SU-DHL-6 (cell line): ENCODE measurements around the gene SEMA3B.

Experiments
- H2AFZ ChIP-seq: fragments of 200-600 bp; sonication (generic); 2 replicates; pipeline ENCODE4 v1.6.1; 2014; ENCODE audit warnings: low read depth, mild to moderate bottlenecking, moderate library complexity, mixed read lengths, antibody characterized with exemption, low read length; ENCODE audit not compliant: severe bottlenecking
- H3F3A ChIP-seq: fragments of 200-600 bp; shearing (Covaris generic); 2 replicates; pipeline ENCODE4 v1.6.0; 2016; ENCODE audit warnings: antibody characterized with exemption, mild to moderate bottlenecking; ENCODE audit not compliant: insufficient read depth
- H3K27ac ChIP-seq: fragments of 200-600 bp; sonication (generic); 2 replicates; pipeline ENCODE4 v1.5.1; 2016; ENCODE audit warnings: low read depth, mild to moderate bottlenecking, low read length, moderate library complexity, mixed read lengths
- H3K27me3 ChIP-seq: fragments of 200-600 bp; sonication (generic), shearing (Covaris generic); 2 replicates; pipeline ENCODE4 v1.6.0; 2014; ENCODE audit warnings: mild to moderate bottlenecking, low read length
- H3K36me3 ChIP-seq: fragments of 200-600 bp; sonication (generic); 2 replicates; pipeline ENCODE4 v1.6.1; 2014; ENCODE audit warnings: mild to moderate bottlenecking, low read length, mixed read lengths
- H3K4me2 ChIP-seq: fragments of 300-600, 200-600 bp; shearing (Covaris generic), sonication (generic); 2 replicates; pipeline ENCODE4 v1.6.0; 2014; ENCODE audit warnings: low read length, low read depth, mild to moderate bottlenecking; ENCODE audit not compliant: poor library complexity, severe bottlenecking
- H3K4me3 ChIP-seq: fragments of 200-600 bp; sonication (generic); 2 replicates; pipeline ENCODE4 v1.5.1; 2014; ENCODE audit warnings: antibody characterized with exemption, low read length, mild to moderate bottlenecking, mixed read lengths; ENCODE audit not compliant: insufficient read depth, poor library complexity, severe bottlenecking
- H3K79me2 ChIP-seq: fragments of 200-600 bp; sonication (generic); 2 replicates; pipeline ENCODE4 v1.6.1; 2014; ENCODE audit warnings: mild to moderate bottlenecking, low read length, moderate library complexity; ENCODE audit not compliant: insufficient read depth
- H3K9ac ChIP-seq: fragments of 200-600 bp; sonication (generic); 2 replicates; pipeline ENCODE4 v1.7.0; 2014; ENCODE audit warnings: mild to moderate bottlenecking, low read length
- H3K9me2 ChIP-seq: fragments of 200-600 bp; sonication (generic); replicated peaks from 2 replicates; pipeline ENCODE4 v1.6.1; 2014; ENCODE audit warnings: low read length; ENCODE audit not compliant: insufficient read depth
- H3K9me3 ChIP-seq: fragments of 200-600 bp; sonication (generic); 2 replicates; pipeline ENCODE4 v1.6.1; 2014; ENCODE audit warnings: low read length, mixed read lengths; ENCODE audit not compliant: insufficient read depth
- H4K20me1 ChIP-seq: fragments of 200-600 bp; sonication (generic); 2 replicates; pipeline ENCODE4 v1.6.1; 2014; ENCODE audit warnings: low read depth, mild to moderate bottlenecking, antibody characterized with exemption, low read length, moderate library complexity, mixed read lengths
- CTCF ChIP-seq: fragments of 200-600 bp; sonication (generic); IDR thresholded peaks from one replicate; pipeline ENCODE4 v1.5.1; 2017; ENCODE audit warnings: antibody characterized with exemption, mild to moderate bottlenecking, low read length, moderate library complexity; ENCODE audit not compliant: insufficient read depth, poor library complexity, severe bottlenecking
- EZH2phosphoT487 ChIP-seq: fragments of 200-600 bp; sonication (generic), shearing (Covaris generic); conservative IDR thresholded peaks from 2 replicates; pipeline ENCODE4 v1.6.1; 2018; ENCODE audit warnings: mild to moderate bottlenecking, antibody characterized with exemption, low read length, moderate library complexity, mixed read lengths

Gene SEMA3B

DNA sequence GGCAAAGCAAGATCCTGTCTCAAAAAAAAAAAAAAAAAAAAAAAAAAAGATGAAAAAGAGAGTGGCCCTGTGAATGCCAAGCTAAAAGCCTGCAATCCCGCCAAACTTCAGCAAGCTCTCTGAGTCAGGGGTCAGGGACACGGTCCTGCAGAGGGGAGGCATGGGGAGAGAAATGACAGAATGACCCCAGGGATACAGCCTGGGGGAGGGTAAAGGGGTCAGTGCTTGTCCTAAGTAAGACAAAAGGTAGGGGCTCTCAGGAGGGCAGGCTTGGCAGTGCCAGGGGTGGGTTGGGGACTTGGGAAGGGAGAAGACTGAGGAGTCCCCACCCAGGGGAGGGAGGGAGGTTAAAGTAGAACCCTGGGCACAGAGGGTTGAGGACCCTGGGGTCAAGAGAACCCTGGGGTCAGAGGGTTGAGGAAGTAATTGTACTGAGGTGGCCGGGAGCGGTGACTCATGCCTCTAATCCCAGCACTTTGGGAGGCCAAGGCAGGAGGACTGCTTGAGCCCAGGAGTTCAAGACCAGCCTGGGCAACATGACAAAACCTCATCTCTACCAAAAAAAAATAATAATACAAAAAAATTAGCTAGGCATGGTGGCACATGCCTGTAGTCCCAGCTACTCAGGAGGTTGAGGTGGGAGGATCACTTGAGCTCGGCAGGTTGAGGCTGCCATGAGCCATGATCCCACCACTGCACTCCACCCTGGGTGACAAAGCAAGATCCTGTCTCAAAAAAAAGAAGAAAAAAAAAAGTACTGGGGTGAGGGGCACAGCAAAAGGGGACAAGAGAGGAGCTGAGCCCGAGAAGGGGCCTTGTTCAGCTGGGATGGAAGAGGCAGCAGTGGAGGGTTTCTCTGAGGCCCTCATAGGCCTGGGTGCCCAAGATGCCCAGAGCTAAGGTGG is 5.2 kb upstream of the SEMA3B start:
- Histone ChIP-seq H3K27ac (no peak overlapping the region), H3K27me3 (no peaks in the 10 kb centered on the region), H3K4me3 (no peak overlapping the region), H3K9me3 (no peaks in the 10 kb centered on the region), H4K20me1 (no peaks in the 10 kb centered on the region), H3K9ac (no peak overlapping the region), H3F3A (no peaks in the 10 kb centered on the region), H3K4me2 (no peak overlapping the region), H3K79me2 (no peaks in the 10 kb centered on the region), H2AFZ (no peak overlapping the region), H3K36me3 (no peaks in the 10 kb centered on the region), H3K9me2 (no peaks in the 10 kb centered on the region)
- no peak for TF ChIP-seq CTCF
- TF ChIP-seq EZH2phosphoT487, result no peak

DNA sequence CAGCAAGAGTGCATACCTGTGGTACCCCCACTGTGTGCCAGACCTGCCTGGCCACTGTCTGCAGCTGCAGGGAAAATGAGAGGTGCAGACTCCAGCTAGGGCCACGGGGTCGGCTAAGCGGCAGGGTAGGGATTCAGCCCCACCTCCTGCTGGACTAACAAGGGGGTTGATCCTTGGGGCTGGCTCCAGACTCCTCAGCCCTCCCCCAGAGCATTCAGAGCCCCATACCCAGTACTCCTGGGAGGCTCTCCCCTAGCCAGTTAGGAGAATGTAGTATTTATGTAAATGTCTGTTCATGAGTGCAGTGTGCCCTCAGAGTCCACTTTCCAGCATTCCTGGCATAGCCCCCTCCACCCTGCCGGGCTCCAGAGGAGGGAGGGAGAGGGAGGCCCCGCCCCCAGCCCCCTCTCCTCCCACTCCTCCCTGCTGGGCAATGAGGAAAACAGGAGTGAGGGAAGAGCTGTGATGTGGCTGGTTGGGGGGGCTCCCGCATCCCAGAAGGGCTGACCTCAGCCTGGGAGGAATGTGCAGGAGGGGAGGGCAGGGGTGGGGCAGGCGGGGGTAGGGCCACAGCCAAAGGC is 4.5 kb upstream of the SEMA3B start:
- no peaks in the 10 kb centered on the region for H3K27me3 ChIP-seq
- no peaks in the 10 kb centered on the region for H3K36me3 ChIP-seq
- no peaks in the 10 kb centered on the region for H3K79me2 ChIP-seq
- no peaks in the 10 kb centered on the region for H3K9me2 ChIP-seq
- no peak overlapping the region for H3K27ac ChIP-seq
- H2AFZ ChIP-seq, result no peak overlapping the region
- no peak for TF ChIP-seq CTCF
- no peak for TF ChIP-seq EZH2phosphoT487
- H3K4me3 ChIP-seq, result no peak overlapping the region
- H3K9me3 ChIP-seq, result no peaks in the 10 kb centered on the region
- no peak overlapping the region for H3K4me2 ChIP-seq
- H3K9ac ChIP-seq, result no peak overlapping the region
- no peaks in the 10 kb centered on the region for H4K20me1 ChIP-seq
- no peaks in the 10 kb centered on the region for H3F3A ChIP-seq

DNA sequence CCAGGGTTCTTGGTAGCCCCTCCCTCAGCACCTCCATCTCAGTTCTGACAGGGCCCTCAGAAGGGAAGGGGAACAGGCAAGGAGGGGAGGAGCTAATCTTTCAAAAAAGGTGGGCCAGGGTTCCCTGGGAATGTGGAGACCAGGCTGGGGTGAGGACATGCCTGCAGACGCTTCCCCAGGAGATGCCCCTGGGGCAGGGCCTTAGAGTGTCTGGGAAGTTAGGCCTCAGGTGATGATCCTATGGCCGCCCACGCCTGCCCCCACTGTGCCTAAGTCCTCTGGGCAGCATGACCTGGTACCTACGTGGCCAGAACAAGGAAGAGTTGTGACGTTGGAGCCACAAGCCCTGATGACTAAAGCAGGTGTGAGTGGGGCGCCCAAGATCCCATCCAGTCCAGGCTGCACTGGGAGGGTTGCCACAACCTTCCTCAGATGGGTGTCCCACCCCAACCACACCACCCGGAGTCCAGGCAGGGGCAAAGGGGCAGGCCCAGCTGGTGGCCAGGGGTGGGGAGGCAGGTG is 3.9 kb upstream of the SEMA3B start:
- Histone ChIP-seq H3K36me3 (no peaks in the 10 kb centered on the region), H4K20me1 (no peaks in the 10 kb centered on the region), H3K9ac (no peak overlapping the region), H3K4me2 (no peak overlapping the region), H3K27ac (no peak overlapping the region), H3K27me3 (no peaks in the 10 kb centered on the region), H3K79me2 (no peaks in the 10 kb centered on the region), H3K4me3 (no peak overlapping the region), H3K9me2 (no peaks in the 10 kb centered on the region), H3F3A (no peaks in the 10 kb centered on the region), H3K9me3 (no peaks in the 10 kb centered on the region), H2AFZ (no peak overlapping the region)
- TF ChIP-seq EZH2phosphoT487 (no peak), CTCF (no peak)
